K562 (cell line): ENCODE measurements around the gene HEPACAM2. TPM values are rescaled to one million over a fixed set of nuclear protein-coding genes. Genes with fewer than 3 reads are reported as not detected.

Experiments used
- ATAC-seq: fragments of 200-7000 bp; cut with Tn5 transposase; 3 replicates; pipeline ENCODE4 v1.9.1; 2020; ENCODE audit warnings: moderate library complexity
- BruUV-seq: library from RNA; stranded (reverse); fragments of 400-500 nt; replicated peaks from 2 replicates; lab custom pipeline; 2021; lab: Mats Ljungman, UMichigan
- CTCF ChIA-PET: fragments of 300-600 bp; formaldehyde crosslinking; extraction: SDS; loops from one replicate; lab custom pipeline; 2021; ENCODE audit warnings: low intra/inter-chr PET ratio; lab: Yijun Ruan, JAX
- POLR2A ChIA-PET: fragments of 300-600, 350-650 bp; sonication (Branson Sonifier 250); formaldehyde crosslinking; extraction: SDS; loops from one replicate; lab custom pipeline; 2021; ENCODE audit warnings: antibody characterized with exemption, inconsistent platforms; lab: Yijun Ruan, JAX
- DNase-seq, 4 experiments: peaks; one replicate each; pipeline versions ENCODE4 v3.0.0 to v3.0.0-alpha.2; 2011 to 2018; ENCODE audit warnings: low spot score in 3 of 4, mixed read lengths in 3 of 4; ENCODE audit errors: extremely low read depth in 1 of 4
- FAIRE-seq: peaks from 2 replicates; lab custom pipeline; 2011; peaks lifted over from hg19 to GRCh38; lab: Jason Lieb, UNC
- H2AFZ ChIP-seq: 2 replicates; pipeline ENCODE4 v1.6.0; 2011; ENCODE audit warnings: low read depth, low read length, control low read depth, inconsistent platforms
- H3K27ac ChIP-seq: fragments of 200-600 bp; 3 replicates; pipeline ENCODE4 v1.8.0; 2011; ENCODE audit warnings: low read depth, mild to moderate bottlenecking, control low read depth, inconsistent platforms, low read length, moderate library complexity, mixed read lengths; ENCODE audit errors: extremely low read depth
- H3K27me3 ChIP-seq, 2 experiments: fragments of 300-600 bp in 1 of 2; 2 replicates in 1 of 2; 3 replicates in 1 of 2; pipeline versions ENCODE4 v1.6.0 to v1.8.0; 2011; ENCODE audit warnings: inconsistent platforms in 2 of 2, low read length in 2 of 2, mild to moderate bottlenecking in 1 of 2, mixed read lengths in 1 of 2, moderate library complexity in 1 of 2; ENCODE audit not compliant: control insufficient read depth in 2 of 2, insufficient read depth in 2 of 2
- H3K36me3 ChIP-seq: fragments of 300-600 bp; 3 replicates; pipeline ENCODE4 v1.8.0; 2011; ENCODE audit warnings: mild to moderate bottlenecking, low read length, inconsistent platforms; ENCODE audit not compliant: control insufficient read depth, insufficient read depth
- H3K4me1 ChIP-seq, 2 experiments: fragments of 200-600 bp in 1 of 2; replicated peaks in 1 of 2; 2 replicates in 1 of 2; 3 replicates in 1 of 2; pipeline versions ENCODE4 v1.5.1 to v1.8.0; 2011; ENCODE audit warnings: inconsistent platforms in 2 of 2, low read length in 2 of 2, mild to moderate bottlenecking in 1 of 2, mixed read lengths in 1 of 2, moderate library complexity in 1 of 2; ENCODE audit not compliant: control insufficient read depth in 2 of 2, insufficient read depth in 2 of 2
- H3K4me2 ChIP-seq: 2 replicates; pipeline ENCODE4 v1.6.1; 2011; ENCODE audit warnings: low read length, control low read depth, inconsistent platforms, mixed read lengths; ENCODE audit not compliant: insufficient read depth
- H3K4me3 ChIP-seq: fragments of 200-600 bp; sonication (generic), shearing (Covaris generic); 2 replicates; pipeline ENCODE4 v1.5.1; 2016; ENCODE audit warnings: control low read depth, inconsistent platforms
- H3K79me2 ChIP-seq: fragments of 200-600 bp; 3 replicates; pipeline ENCODE4 v1.8.0; 2011; ENCODE audit warnings: low read length, inconsistent platforms; ENCODE audit not compliant: control insufficient read depth, insufficient read depth
- H3K9ac ChIP-seq, 2 experiments: 2 replicates each; pipeline versions ENCODE4 v1.6.0 to v1.6.1; 2011; ENCODE audit warnings: low read depth in 2 of 2, low read length in 2 of 2, control low read depth in 1 of 2, inconsistent platforms in 1 of 2, mild to moderate bottlenecking in 1 of 2, mixed read lengths in 1 of 2; ENCODE audit not compliant: insufficient read depth in 1 of 2
- H3K9me1 ChIP-seq: one replicate; pipeline ENCODE4 v1.6.0; 2011; ENCODE audit warnings: inconsistent platforms, mild to moderate bottlenecking, low read length, moderate library complexity; ENCODE audit not compliant: control insufficient read depth, insufficient read depth
- H3K9me3 ChIP-seq: replicated peaks from 2 replicates; pipeline ENCODE4 v1.5.1; 2011; ENCODE audit warnings: low read depth, low read length, inconsistent platforms; ENCODE audit not compliant: control insufficient read depth, insufficient read depth
- H4K20me1 ChIP-seq: replicated peaks from 2 replicates; pipeline ENCODE4 v1.6.1; 2011; ENCODE audit warnings: low read length, inconsistent platforms, mixed read lengths; ENCODE audit not compliant: control insufficient read depth, insufficient read depth
- CTCF ChIP-seq, 3 experiments: IDR thresholded peaks in 2 of 3; conservative IDR thresholded peaks in 1 of 3; 2 replicates each; pipeline ENCODE4 v1.5.1; 2011 to 2012; ENCODE audit warnings: low read length in 3 of 3, mild to moderate bottlenecking in 3 of 3, control low read depth in 2 of 3, improper control_type of control experiment in 1 of 3, inconsistent platforms in 1 of 3, low read depth in 1 of 3, mixed read lengths in 1 of 3, moderate library complexity in 1 of 3; ENCODE audit not compliant: insufficient read depth in 2 of 3
- RAD21 ChIP-seq, 2 experiments: fragments of 250-450 bp in 1 of 2; fragments of 450-650 bp in 1 of 2; sonication (Bioruptor Pico) in 1 of 2; formaldehyde crosslinking in 1 of 2; IDR thresholded peaks in 1 of 2; conservative IDR thresholded peaks in 1 of 2; 2 replicates each; pipeline versions ENCODE4 v1.4.0 to v1.8.0; 2020 to 2022; ENCODE audit warnings: mild to moderate bottlenecking in 2 of 2, moderate library complexity in 1 of 2
- ZBTB8A ChIP-seq: fragments of 450-650 bp; IDR thresholded peaks from 2 replicates; pipeline ENCODE4 v1.6.1; 2018; ENCODE audit warnings: mild to moderate bottlenecking, moderate library complexity; ENCODE audit not compliant: partially characterized antibody
- ZNF121 ChIP-seq: sonication (generic); formaldehyde crosslinking; conservative IDR thresholded peaks from 2 replicates; pipeline ENCODE4 v1.8.0; 2022; ENCODE audit warnings: missing genetic modification reagents
- WGBS: fragments of 100-300 bp; shearing (Covaris generic); methylation state at CpG from one replicate; pipeline ENCODE4 v1.1.6; 2016; ENCODE audit warnings: low coverage, mixed read lengths; ENCODE audit not compliant: insufficient coverage; ENCODE audit errors: missing lambda C conversion rate; 5-methylcytosine and 5-hydroxymethylcytosine counted together
- in situ Hi-C: fragments of 300-500 bp; cut with MboI; formaldehyde crosslinking; loops from 4 replicates; pipeline ENCODE4 v1.15.0; 2018; ENCODE audit warnings: inconsistent platforms, mixed read lengths
- intact Hi-C: fragments of 100-400 bp; cut with micrococcal nuclease; formaldehyde crosslinking; loops from 2 replicates; pipeline ENCODE4 v1.14.2; 2022
- polyA plus RNA-seq, 8 experiments: library from polyadenylated mRNA; depleted of rRNA in 4 of 8; stranded (reverse) in 5 of 8; unstranded in 3 of 8; fragments of >200 nt; fragmentation: Nextera tagmentation in 2 of 8; fragmentation: Illumina TruSeq in 1 of 8; extraction: Ambion mirVana in 2 of 8; extraction: Trizol in 1 of 8; gene quantifications; 2 replicates each; pipeline versions ENCODE4 v1.2.1 to v1.2.3, GENCODE V29; 2011 to 2014; ENCODE audit warnings: inconsistent platforms in 1 of 8, missing spikeins in 1 of 8
- total RNA-seq, 7 experiments: library from RNA; depleted of rRNA in 6 of 7; stranded (reverse); fragments of >200 nt in 6 of 7; fragmentation: Illumina TruSeq in 2 of 7; extraction: Trizol in 2 of 7; gene quantifications; 2 replicates each; pipeline versions ENCODE4 v1.2.1 to v1.2.3, GENCODE V29; 2011 to 2021; ENCODE audit warnings: low replicate concordance in 1 of 7

The HEPACAM2 gene
- total and polyA plus RNA-seq, 9 of the 15 experiments (the other 6 are each of a cell fraction or from before 2014, with no cell fraction given): 2.0 to 6.5 (median 3.9) TPM

DNA sequence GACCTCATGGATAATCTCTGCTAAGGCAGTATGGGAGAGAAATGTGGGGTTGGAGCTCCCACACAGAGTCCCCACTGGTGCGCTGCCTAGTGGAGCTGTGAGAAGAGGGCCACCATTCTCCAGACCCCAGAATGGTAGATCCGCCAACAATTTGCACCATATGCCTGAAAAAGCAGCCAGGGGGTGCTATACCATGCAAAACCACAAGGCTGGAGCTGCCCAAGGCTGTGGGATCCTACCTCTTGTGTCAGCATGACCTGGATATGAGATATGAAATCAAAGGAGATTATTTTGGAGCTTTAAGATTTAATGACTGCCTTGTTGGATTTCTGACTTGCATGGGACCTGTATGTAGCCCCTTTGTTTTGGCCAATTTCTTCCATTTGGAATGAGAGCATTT, 51.0 kb downstream of the HEPACAM2 start:
- ATAC-seq (peak; percentile 81), DNase-seq (peak in 1 of 4 experiments; percentile 14), FAIRE-seq (no peak)
- no peak overlapping the region for H3K27ac ChIP-seq
- no peaks in the 10 kb centered on the region for H4K20me1 ChIP-seq
- no peaks in the 10 kb centered on the region for H3K36me3 ChIP-seq
- H2AFZ ChIP-seq: no peak overlapping the region
- peak; percentile 69; the same call in 1 of the 2 replicates for TF ChIP-seq ZNF121 (CRISPR knock-in tag)
- TF ChIP-seq CTCF (IDR thresholded peaks at IDR 0.05 in 2 of 3, conservative IDR thresholded peaks at IDR 0.05 in 1 of 3; ENCODE audit: insufficient read depth in 2 of 3, low read depth in 1 of 3, low read length in 3 of 3): peak; percentile 41 to 47 (median 46); a peak in 5 of 6 replicates
- peak in 1 of 2 experiments; percentile 18; a peak in 1 of 4 replicates for TF ChIP-seq RAD21 (CRISPR knock-in tag; conservative IDR thresholded peaks at IDR 0.05 in 1 of 2, IDR thresholded peaks at IDR 0.05 in 1 of 2)
- TF ChIP-seq ZBTB8A: no peak
- H3K4me2 ChIP-seq: no peak overlapping the region
- no peaks in the 10 kb centered on the region for H3K27me3 ChIP-seq
- in situ Hi-C loops (loop anchor here (10.0 kb wide), 1 partner anchor 380 kb away; no protein-coding TSS in a partner anchor), intact Hi-C loops (loop anchor here (10.0 kb wide), 1 partner anchor 280 kb away; no protein-coding TSS in a partner anchor)
- H3K4me3 ChIP-seq: no peak overlapping the region
- no peaks in the 10 kb centered on the region for H3K79me2 ChIP-seq
- WGBS: 8% methylated on average over 2 of the region's 2 CpGs
- H3K9me1 ChIP-seq: no peaks in the 10 kb centered on the region
- H3K9me3 ChIP-seq: peaks cover 6% of the 10 kb centered on the region; the same call in 1 of the 2 replicates
- CTCF ChIA-PET: no interaction called here
- H3K4me1 ChIP-seq: no peaks in the 10 kb centered on the region
- POLR2A ChIA-PET: no interaction called here
- no peak overlapping the region for H3K9ac ChIP-seq
- no TSS peak for BruUV-seq
